Measurements from ENCODE around the gene RBM23.

DNA sequence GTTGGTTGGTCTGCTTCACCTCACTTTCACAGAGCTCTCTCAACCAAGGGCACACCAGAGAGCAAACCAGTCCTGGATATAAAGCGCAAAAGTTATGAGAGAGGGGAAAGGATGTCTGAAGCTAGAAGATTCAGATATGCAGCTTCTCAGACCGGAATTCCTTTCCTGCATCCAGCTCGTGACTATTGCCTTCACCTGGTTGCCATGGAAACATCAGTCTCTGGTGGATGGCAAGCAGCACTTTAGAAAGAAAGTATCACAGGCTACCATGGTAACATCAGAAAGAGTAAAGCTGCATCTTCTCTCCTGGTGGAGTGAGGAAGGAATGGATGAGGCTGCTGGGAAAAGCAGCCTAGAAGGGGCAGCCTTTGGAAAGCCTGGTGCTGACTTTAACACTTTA, 22.2 kb downstream of the RBM23 start:
- TF ChIP-seq RBBP5 (IDR thresholded peaks at IDR 0.05; ENCODE audit: borderline replicate concordance, low read depth, low read length) (no peak), RAD21 (IDR thresholded peaks at IDR 0.05 in 1 of 2, conservative IDR thresholded peaks at IDR 0.05 in 1 of 2; ENCODE audit: low read depth in 2 of 2, low read length in 2 of 2) (no peak), EP300 (IDR thresholded peaks at IDR 0.05; ENCODE audit: borderline replicate concordance in 1 of 2, low read depth in 2 of 2, low read length in 2 of 2) (no peak), POLR2A (IDR thresholded peaks at IDR 0.05; ENCODE audit: control extremely low read depth in 1 of 2, low read depth in 2 of 2, low read length in 2 of 2) (no peak), HDAC6 (IDR thresholded peaks at IDR 0.05; ENCODE audit: low read depth, low read length) (no peak), NANOG (IDR thresholded peaks at IDR 0.05; ENCODE audit: insufficient read depth, low read depth, low read length, poor library complexity, severe bottlenecking) (no peak), RNF2 (IDR thresholded peaks at IDR 0.05; ENCODE audit: borderline replicate concordance, low read depth, low read length, missing control alignments, poor library complexity, severe bottlenecking) (no peak), CBX5 (IDR thresholded peaks at IDR 0.05; ENCODE audit: low read depth, low read length) (no peak), CHD2 (IDR thresholded peaks at IDR 0.05; ENCODE audit: low read length) (no peak), POLR2AphosphoS5 (IDR thresholded peaks at IDR 0.05; ENCODE audit: low read depth, low read length) (no peak), EZH2 (IDR thresholded peaks at IDR 0.05; ENCODE audit: low read depth, low read length, severe bottlenecking) (no peak), SIN3A (conservative IDR thresholded peaks at IDR 0.05 in 1 of 2, IDR thresholded peaks at IDR 0.05 in 1 of 2; ENCODE audit: low read depth in 1 of 2, low read length in 2 of 2) (no peak)
- TF ChIP-seq, protein P1, sequence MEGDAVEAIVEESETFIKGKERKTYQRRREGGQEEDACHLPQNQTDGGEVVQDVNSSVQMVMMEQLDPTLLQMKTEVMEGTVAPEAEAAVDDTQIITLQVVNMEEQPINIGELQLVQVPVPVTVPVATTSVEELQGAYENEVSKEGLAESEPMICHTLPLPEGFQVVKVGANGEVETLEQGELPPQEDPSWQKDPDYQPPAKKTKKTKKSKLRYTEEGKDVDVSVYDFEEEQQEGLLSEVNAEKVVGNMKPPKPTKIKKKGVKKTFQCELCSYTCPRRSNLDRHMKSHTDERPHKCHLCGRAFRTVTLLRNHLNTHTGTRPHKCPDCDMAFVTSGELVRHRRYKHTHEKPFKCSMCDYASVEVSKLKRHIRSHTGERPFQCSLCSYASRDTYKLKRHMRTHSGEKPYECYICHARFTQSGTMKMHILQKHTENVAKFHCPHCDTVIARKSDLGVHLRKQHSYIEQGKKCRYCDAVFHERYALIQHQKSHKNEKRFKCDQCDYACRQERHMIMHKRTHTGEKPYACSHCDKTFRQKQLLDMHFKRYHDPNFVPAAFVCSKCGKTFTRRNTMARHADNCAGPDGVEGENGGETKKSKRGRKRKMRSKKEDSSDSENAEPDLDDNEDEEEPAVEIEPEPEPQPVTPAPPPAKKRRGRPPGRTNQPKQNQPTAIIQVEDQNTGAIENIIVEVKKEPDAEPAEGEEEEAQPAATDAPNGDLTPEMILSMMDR (IDR thresholded peaks at IDR 0.05; ENCODE audit: control extremely low read depth in 1 of 3, insufficient read depth in 1 of 3, low read depth in 1 of 3, low read length in 3 of 3), result no peak
